SK-N-SH (cell line): ENCODE measurements around the gene MRPL46. TPM values are rescaled to one million over a fixed set of nuclear protein-coding genes. Genes with fewer than 3 reads are reported as not detected.

Source experiments
- CTCF ChIA-PET: fragments of 300-600, 350-600 bp; formaldehyde crosslinking; extraction: SDS; loops from one replicate; lab custom pipeline; 2021; lab: Yijun Ruan, JAX
- POLR2A ChIA-PET: fragments of 350-600 bp; sonication (Branson Sonifier 250); formaldehyde crosslinking; extraction: SDS; loops from one replicate; lab custom pipeline; 2020; ENCODE audit warnings: antibody characterized with exemption, inconsistent platforms; lab: Yijun Ruan, JAX
- DNase-seq: peaks from one replicate; pipeline ENCODE4 v3.0.0; 2012
- H2AFZ ChIP-seq: fragments of 200-600 bp; sonication (generic); 2 replicates; pipeline ENCODE4 v1.8.1; 2016; ENCODE audit warnings: antibody characterized with exemption, mild to moderate bottlenecking, low read depth
- H3F3A ChIP-seq: fragments of 200-600 bp; sonication (generic); replicated peaks from 2 replicates; pipeline ENCODE3; 2016; ENCODE audit warnings: antibody characterized with exemption, mild to moderate bottlenecking; ENCODE audit not compliant: insufficient read depth
- H3K27ac ChIP-seq, 2 experiments: fragments of 200-500 bp in 1 of 2; fragments of 200-600 bp in 1 of 2; sonication (Bioruptor generic) in 1 of 2; sonication (generic), shearing (Covaris generic) in 1 of 2; 2 replicates each; pipeline versions ENCODE4 v1.5.1 to v1.6.1; 2014 to 2016; ENCODE audit warnings: low read depth in 2 of 2, inconsistent platforms in 1 of 2, low read length in 1 of 2, mild to moderate bottlenecking in 1 of 2, mixed read lengths in 1 of 2
- H3K27me3 ChIP-seq: fragments of 200-600 bp; sonication (generic), shearing (Covaris generic); 2 replicates; pipeline ENCODE4 v1.6.1; 2016; ENCODE audit warnings: mixed run types; ENCODE audit not compliant: insufficient read depth
- H3K36me3 ChIP-seq, 2 experiments: fragments of 200-500 bp in 1 of 2; fragments of 200-600 bp in 1 of 2; sonication (Bioruptor generic) in 1 of 2; sonication (generic) in 1 of 2; replicated peaks in 1 of 2; 2 replicates each; pipeline versions ENCODE3 to v1.5.1; 2014 to 2016; ENCODE audit warnings: low read length in 1 of 2, mild to moderate bottlenecking in 1 of 2; ENCODE audit not compliant: insufficient read depth in 2 of 2, control insufficient read depth in 1 of 2
- H3K4me1 ChIP-seq, 2 experiments: fragments of 200-500 bp in 1 of 2; fragments of 200-600 bp in 1 of 2; sonication (Bioruptor generic) in 1 of 2; sonication (generic), shearing (Covaris generic) in 1 of 2; 2 replicates each; pipeline versions ENCODE4 v1.5.1 to v1.6.1; 2014 to 2016; ENCODE audit warnings: low read depth in 1 of 2, low read length in 1 of 2, mixed run types in 1 of 2; ENCODE audit not compliant: insufficient read depth in 2 of 2, control insufficient read depth in 1 of 2
- H3K4me2 ChIP-seq: fragments of 200-600 bp; sonication (generic), shearing (Covaris generic); 2 replicates; pipeline ENCODE4 v1.6.1; 2017; ENCODE audit warnings: mixed run types
- H3K4me3 ChIP-seq, 2 experiments: fragments of 200-500 bp in 1 of 2; fragments of 200-600 bp in 1 of 2; sonication (Bioruptor generic) in 1 of 2; sonication (generic), shearing (Covaris generic) in 1 of 2; 2 replicates each; pipeline versions ENCODE4 v1.5.1 to v1.8.1; 2014 to 2016; ENCODE audit warnings: low read depth in 2 of 2, inconsistent platforms in 1 of 2, low read length in 1 of 2, mild to moderate bottlenecking in 1 of 2, mixed read lengths in 1 of 2, moderate library complexity in 1 of 2
- H3K79me2 ChIP-seq: fragments of 200-600 bp; sonication (generic); 2 replicates; pipeline ENCODE4 v1.8.1; 2017; ENCODE audit warnings: mild to moderate bottlenecking; ENCODE audit not compliant: insufficient read depth
- H3K9ac ChIP-seq: fragments of 200-600 bp; sonication (generic); 2 replicates; pipeline ENCODE4 v1.6.1; 2017; ENCODE audit warnings: mixed run types
- H3K9me2 ChIP-seq: fragments of 200-600 bp; sonication (generic); 2 replicates; pipeline ENCODE4 v1.6.1; 2017; ENCODE audit warnings: mixed run types
- H3K9me3 ChIP-seq: fragments of 200-600 bp; sonication (generic); 2 replicates; pipeline ENCODE4 v1.6.1; 2017; ENCODE audit warnings: mixed run types, mild to moderate bottlenecking, moderate library complexity
- H4K20me1 ChIP-seq: fragments of 200-600 bp; sonication (generic); 2 replicates; pipeline ENCODE4 v1.6.1; 2017; ENCODE audit warnings: mild to moderate bottlenecking, mixed run types; ENCODE audit not compliant: insufficient read depth
- CHD2 ChIP-seq: fragments of 150-350 bp; IDR thresholded peaks from 2 replicates; pipeline ENCODE4 v1.6.1; 2018; ENCODE audit warnings: low read length; ENCODE audit not compliant: partially characterized antibody
- EZH2phosphoT487 ChIP-seq: fragments of 200-600 bp; sonication (generic); IDR thresholded peaks from 2 replicates; pipeline ENCODE4 v1.6.1; 2017; ENCODE audit warnings: low read depth, mixed run types, mild to moderate bottlenecking, antibody characterized with exemption, moderate library complexity, borderline replicate concordance
- FOSL2 ChIP-seq: IDR thresholded peaks from 2 replicates; pipeline ENCODE4 v1.4.0; 2012; ENCODE audit warnings: low read depth, mild to moderate bottlenecking, moderate library complexity, borderline replicate concordance
- FOXJ3 ChIP-seq: sonication (generic); formaldehyde crosslinking; IDR thresholded peaks from 2 replicates; pipeline ENCODE4 v1.5.1; 2020; ENCODE audit warnings: mild to moderate bottlenecking, missing genetic modification reagents
- GABPA ChIP-seq: IDR thresholded peaks from 2 replicates; pipeline ENCODE4 v1.4.0; 2012; ENCODE audit warnings: low read depth, mild to moderate bottlenecking
- JUND ChIP-seq: IDR thresholded peaks from 2 replicates; pipeline ENCODE4 v1.4.0; 2012
- MAX ChIP-seq: IDR thresholded peaks from 2 replicates; pipeline ENCODE4 v1.4.0; 2012; ENCODE audit warnings: low read depth
- NFIC ChIP-seq: IDR thresholded peaks from 2 replicates; pipeline ENCODE4 v1.4.0; 2012; ENCODE audit warnings: borderline replicate concordance
- PBX3 ChIP-seq: IDR thresholded peaks from 2 replicates; pipeline ENCODE4; 2012
- RCOR1 ChIP-seq: fragments of 150-350 bp; IDR thresholded peaks from 2 replicates; pipeline ENCODE4 v1.6.1; 2017; ENCODE audit warnings: antibody characterized with exemption, low read length
- RXRA ChIP-seq: IDR thresholded peaks from 2 replicates; pipeline ENCODE4 v1.4.0; 2012; ENCODE audit warnings: low read depth, mild to moderate bottlenecking, borderline replicate concordance
- SIN3A ChIP-seq: IDR thresholded peaks from 2 replicates; pipeline ENCODE4 v1.6.1; 2012; ENCODE audit warnings: low read depth, mild to moderate bottlenecking, low read length, moderate library complexity, borderline replicate concordance
- SMC3 ChIP-seq: IDR thresholded peaks from 2 replicates; pipeline ENCODE4 v1.6.1; 2012; ENCODE audit warnings: low read depth, low read length, improper control_type of control experiment
- TAF1 ChIP-seq: IDR thresholded peaks from 2 replicates; pipeline ENCODE4 v1.6.1; 2012; ENCODE audit warnings: low read depth, mild to moderate bottlenecking, low read length, moderate library complexity, borderline replicate concordance
- TCF12 ChIP-seq: IDR thresholded peaks from 2 replicates; pipeline ENCODE4 v1.4.0; 2012
- USF2 ChIP-seq: fragments of 150-350 bp; IDR thresholded peaks from 2 replicates; pipeline ENCODE4 v1.6.1; 2017; ENCODE audit warnings: antibody characterized with exemption, low read length, low read depth, borderline replicate concordance
- YY1 ChIP-seq: IDR thresholded peaks from 2 replicates; pipeline ENCODE4 v1.4.0; 2012; ENCODE audit warnings: low read depth, mild to moderate bottlenecking
- WGBS: methylation state at CpG from one replicate; pipeline ENCODE4 v1.1.6; 2017; ENCODE audit warnings: low lambda C conversion rate; 5-methylcytosine and 5-hydroxymethylcytosine counted together
- polyA plus RNA-seq, 3 experiments: library from polyadenylated mRNA; depleted of rRNA; stranded (reverse); fragments of >200 nt; gene quantifications; 2 replicates each; pipeline ENCODE4 v1.2.3, GENCODE V29; 2012

MRPL46 gene
- polyA plus RNA-seq, 1 of the 3 experiments (the other 2 are of a cell fraction): 33.8 TPM

- H4K20me1 ChIP-seq: no peaks in the 10 kb centered on the region
- ChIA-PET POLR2A (no interaction called here), CTCF (interaction anchor here (0.6 to 10.3 kb wide), 28 partner anchors 8 to 1830 kb away, joined by 3 to 195 read pairs (median 4); partner anchors contain the start of genes MRPL46, MRPS11 and NTRK3)
- no peak for TF ChIP-seq CHD2
- TF ChIP-seq NFIC: no peak
- TF ChIP-seq TAF1: no peak
- H3K27ac ChIP-seq: no peak overlapping the region
- DNase-seq: no peak
- peaks cover 0 to 21% of the 10 kb centered on the region in 2 experiments; a peak in 1 of 4 replicates for H3K4me1 ChIP-seq
- H3K4me3 ChIP-seq: no peak overlapping the region
- no peaks in the 10 kb centered on the region for H3F3A ChIP-seq
- no peak overlapping the region for H3K9ac ChIP-seq
- no peaks in the 10 kb centered on the region for H3K79me2 ChIP-seq
- no peaks in the 10 kb centered on the region for H3K27me3 ChIP-seq
- no peak overlapping the region for H3K4me2 ChIP-seq
- H2AFZ ChIP-seq: no peak overlapping the region
- H3K9me2 ChIP-seq: no peaks in the 10 kb centered on the region
- H3K36me3 ChIP-seq: peaks cover 10 to 13% of the 10 kb centered on the region in 2 experiments
- H3K9me3 ChIP-seq: no peaks in the 10 kb centered on the region
- WGBS: 78% methylated on average over 1 of the region's 1 CpG
Observed at GRCh38 chr15:88454236-88454635, 13.0 kb downstream of the MRPL46 start.

GRCh38 chr15:88453651-88454050, 13.5 kb downstream of the MRPL46 start:
- WGBS: 33% methylated on average over 1 of the region's 1 CpG
- H3F3A ChIP-seq: no peaks in the 10 kb centered on the region
- H3K36me3 ChIP-seq: peaks cover 4 to 7% of the 10 kb centered on the region in 2 experiments
- H3K27ac ChIP-seq: no peak overlapping the region
- H3K4me2 ChIP-seq: no peak overlapping the region
- POLR2A ChIA-PET: no interaction called here
- H3K4me3 ChIP-seq: no peak overlapping the region
- no peak overlapping the region for H3K9ac ChIP-seq
- no peaks in the 10 kb centered on the region for H3K9me3 ChIP-seq
- no peaks in the 10 kb centered on the region for H4K20me1 ChIP-seq
- no peaks in the 10 kb centered on the region for H3K79me2 ChIP-seq
- TF ChIP-seq PBX3 (no peak), RXRA (no peak), TCF12 (no peak), YY1 (no peak), NFIC (no peak), RCOR1 (no peak), SIN3A (no peak), EZH2phosphoT487 (no peak), FOXJ3 (CRISPR knock-in tag) (no peak), GABPA (no peak), USF2 (no peak), MAX (no peak), SMC3 (no peak), FOSL2 (no peak), JUND (no peak), TAF1 (no peak)
- TF ChIP-seq, all 33 proteins: peak for 0
- CTCF ChIA-PET: interaction anchor here (1.7 to 10.3 kb wide), 4 partner anchors 12 to 205 kb away, joined by 8 to 195 read pairs (median 54); partner anchors contain the start of genes MRPL46, MRPS11 and NTRK3
- Histone ChIP-seq H3K27me3 (no peaks in the 10 kb centered on the region), H2AFZ (no peak overlapping the region), H3K9me2 (no peaks in the 10 kb centered on the region), H3K4me1 (peaks cover 0 to 24% of the 10 kb centered on the region in 2 experiments; a peak in 1 of 4 replicates)
- DNase-seq: no peak
